Prostate gland (tissue), 2 donors: ENCODE results near the gene TSPAN18. TPM values are rescaled to one million over a fixed set of nuclear protein-coding genes. Genes with fewer than 3 reads are reported as not detected.

ENCODE experiments used
- DNase-seq: peaks from one replicate; pipeline ENCODE4 v3.0.0-alpha.2; 2019; ENCODE audit warnings: low spot score
- H3K27ac ChIP-seq, 2 donors: fragments of 200-600 bp; sonication (generic); 2 replicates each; pipeline ENCODE4 v1.5.1; 2017 to 2019
- H3K27me3 ChIP-seq: fragments of 200-600 bp; sonication (generic); replicated peaks from 2 replicates; pipeline ENCODE4 v1.5.1; 2019; ENCODE audit not compliant: insufficient read depth
- H3K36me3 ChIP-seq, 2 donors: fragments of 200-600 bp; sonication (generic); 1 replicate in 1 of 2; 2 replicates in 1 of 2; pipeline versions ENCODE4 v1.5.1 to v1.8.1; 2017 to 2019
- H3K4me1 ChIP-seq: fragments of 200-600 bp; sonication (generic); replicated peaks from 2 replicates; pipeline ENCODE4 v1.5.1; 2019
- H3K4me3 ChIP-seq, 2 donors: fragments of 200-600 bp; sonication (generic); 2 replicates each; pipeline ENCODE4 v1.5.1; 2017 to 2019
- H3K9me3 ChIP-seq: fragments of 200-600 bp; sonication (generic); 2 replicates; pipeline ENCODE4 v1.5.1; 2017
- CTCF ChIP-seq, 4 experiments: fragments of 200-600 bp in 2 of 4; fragments of 450-650 bp in 2 of 4; sonication (generic) in 2 of 4; IDR thresholded peaks; 1 replicate in 3 of 4; 2 replicates in 1 of 4; pipeline ENCODE4 v1.5.1; 2016 to 2019; ENCODE audit warnings: antibody characterized with exemption in 4 of 4, mild to moderate bottlenecking in 2 of 4, moderate library complexity in 2 of 4
- POLR2A ChIP-seq: fragments of 450-650 bp; IDR thresholded peaks from one replicate; pipeline ENCODE4 v1.6.1; 2016; ENCODE audit warnings: antibody characterized with exemption, mild to moderate bottlenecking
- POLR2AphosphoS5 ChIP-seq: sonication (generic); formaldehyde crosslinking; IDR thresholded peaks from one replicate; pipeline ENCODE4 v1.6.1; 2017; ENCODE audit warnings: antibody characterized with exemption
- WGBS: methylation state at CpG from one replicate; pipeline ENCODE4 v1.1.5; 2018; 5-methylcytosine and 5-hydroxymethylcytosine counted together
- intact Hi-C: fragments of 100-400 bp; cut with DNase I; formaldehyde crosslinking; loops from one replicate; pipeline ENCODE4 v1.14.2; 2022
- total RNA-seq, 2 donors: library from RNA; depleted of rRNA; stranded (reverse); fragments of >200 nt; gene quantifications; one replicate each; pipeline ENCODE4 v1.1.0, GENCODE V29; 2016

Gene TSPAN18
- total RNA-seq, 2 donors from 2014 or later = 4.1 to 6.6 TPM

GRCh38 chr11:44873537-44873936 is 146.8 kb downstream of the TSPAN18 start:
- H3K27me3 ChIP-seq = no peaks in the 10 kb centered on the region
- H3K36me3 ChIP-seq = no peaks in the 10 kb centered on the region
- H3K4me1 ChIP-seq = no peaks in the 10 kb centered on the region
- WGBS = 33% methylated on average over 1 of the region's 1 CpG
- DNase-seq = no peak
- intact Hi-C loops = no loop called here
- TF ChIP-seq POLR2A = no peak
- TF ChIP-seq POLR2AphosphoS5 = no peak
- TF ChIP-seq CTCF (IDR thresholded peaks at IDR 0.05) = no peak
- no peaks in the 10 kb centered on the region for H3K9me3 ChIP-seq
- H3K27ac ChIP-seq = no peak overlapping the region
- H3K4me3 ChIP-seq = no peak overlapping the region

- no peak overlapping the region for H3K4me3 ChIP-seq
- H3K9me3 ChIP-seq = no peaks in the 10 kb centered on the region
- H3K36me3 ChIP-seq = no peaks in the 10 kb centered on the region
- intact Hi-C loops = no loop called here
- TF ChIP-seq CTCF (IDR thresholded peaks at IDR 0.05) (no peak), POLR2AphosphoS5 (no peak), POLR2A (no peak)
- 95% methylated on average over 3 of the region's 3 CpGs for WGBS
- no peaks in the 10 kb centered on the region for H3K27me3 ChIP-seq
- H3K27ac ChIP-seq = no peak overlapping the region
- DNase-seq = no peak
- H3K4me1 ChIP-seq = no peaks in the 10 kb centered on the region
Observed at GRCh38 chr11:44874284-44874683, 147.5 kb downstream of the TSPAN18 start.

GRCh38 chr11:44875037-44875436 is 148.3 kb downstream of the TSPAN18 start:
- no peaks in the 10 kb centered on the region for H3K9me3 ChIP-seq
- intact Hi-C loops = no loop called here
- TF ChIP-seq POLR2AphosphoS5 = no peak
- no peak for TF ChIP-seq POLR2A
- TF ChIP-seq CTCF (IDR thresholded peaks at IDR 0.05) = no peak
- 84% methylated on average over 4 of the region's 4 CpGs for WGBS
- H3K27me3 ChIP-seq = no peaks in the 10 kb centered on the region
- no peak overlapping the region for H3K27ac ChIP-seq
- H3K4me3 ChIP-seq = no peak overlapping the region
- no peak for DNase-seq
- H3K4me1 ChIP-seq = no peaks in the 10 kb centered on the region
- H3K36me3 ChIP-seq = no peaks in the 10 kb centered on the region

GRCh38 chr11:44876194-44876723 is 149.5 kb downstream of the TSPAN18 start:
- TF ChIP-seq POLR2AphosphoS5 (no peak), CTCF (IDR thresholded peaks at IDR 0.05) (no peak), POLR2A (no peak)
- WGBS = 93% methylated on average over 5 of the region's 5 CpGs
- Histone ChIP-seq H3K4me3 (no peak overlapping the region), H3K27me3 (no peaks in the 10 kb centered on the region), H3K36me3 (no peaks in the 10 kb centered on the region), H3K9me3 (no peaks in the 10 kb centered on the region), H3K4me1 (no peaks in the 10 kb centered on the region), H3K27ac (no peak overlapping the region)
- DNase-seq = no peak
- intact Hi-C loops = no loop called here

- intact Hi-C loops = no loop called here
- no peak for DNase-seq
- TF ChIP-seq POLR2A (no peak), CTCF (IDR thresholded peaks at IDR 0.05) (no peak), POLR2AphosphoS5 (no peak)
Observed at GRCh38 chr11:44876906-44877305, 150.1 kb downstream of the TSPAN18 start.

More at GRCh38 chr11:44876906-44877305, 150.1 kb downstream of the TSPAN18 start:
- Histone ChIP-seq H3K4me1 (no peaks in the 10 kb centered on the region), H3K9me3 (no peaks in the 10 kb centered on the region), H3K27ac (no peak overlapping the region), H3K27me3 (no peaks in the 10 kb centered on the region), H3K4me3 (no peak overlapping the region), H3K36me3 (no peaks in the 10 kb centered on the region)
- WGBS = 64% methylated on average over 12 of the region's 12 CpGs
